Ectodermal cell (in vitro differentiated cells): ENCODE data around the gene EPB41L1.
"Not testable (repeated sequence)": the region's sequence is repeated elsewhere in the genome, so short reads cannot be mapped to it uniquely, and the experiment has no call there.

ENCODE experiments used
- H3K27ac ChIP-seq: 2 replicates; pipeline ENCODE4 v1.7.0; 2013; ENCODE audit warnings: mild to moderate bottlenecking, low read depth, low read length; ENCODE audit not compliant: insufficient read depth, poor library complexity, severe bottlenecking
- H3K27me3 ChIP-seq: 2 replicates; pipeline ENCODE4 v1.7.0; 2013; ENCODE audit warnings: mild to moderate bottlenecking, low read length; ENCODE audit not compliant: insufficient read depth, control insufficient read depth, poor library complexity, severe bottlenecking
- H3K36me3 ChIP-seq: one replicate; pipeline ENCODE4 v1.7.0; 2013; ENCODE audit warnings: low read length; ENCODE audit not compliant: control insufficient read depth, insufficient read depth
- H3K4me1 ChIP-seq: one replicate; pipeline ENCODE4 v1.7.0; 2013; ENCODE audit warnings: low read length; ENCODE audit not compliant: control insufficient read depth, insufficient read depth
- H3K4me3 ChIP-seq: 2 replicates; pipeline ENCODE4 v1.7.0; 2013; ENCODE audit warnings: low read depth, low read length, control low read depth; ENCODE audit not compliant: insufficient read depth
- H3K9me3 ChIP-seq: 2 replicates; pipeline ENCODE4 v1.7.0; 2013; ENCODE audit warnings: mild to moderate bottlenecking, low read length, moderate library complexity; ENCODE audit not compliant: control insufficient read depth
- WGBS, 2 experiments: methylation state at CpG; one replicate each; pipeline ENCODE4 v1.1.7; 2013; ENCODE audit warnings: missing lambda C conversion rate in 2 of 2; 5-methylcytosine and 5-hydroxymethylcytosine counted together

The EPB41L1 gene

GRCh38 chr20:36137313-36137712 is 17.2 kb upstream of the EPB41L1 start:
- not testable (repeated sequence) for H3K27ac ChIP-seq, H3K36me3 ChIP-seq, H3K4me1 ChIP-seq, H3K27me3 ChIP-seq, H3K4me3 ChIP-seq, H3K9me3 ChIP-seq
- 91 to 94% methylated on average over 11 of the region's 11 CpGs for WGBS, 2 experiments

- H3K36me3 ChIP-seq, result no peaks in the 10 kb centered on the region
- H3K4me1 ChIP-seq, result no peaks in the 10 kb centered on the region
- H3K27ac ChIP-seq, result no peak overlapping the region
- H3K9me3 ChIP-seq, result no peaks in the 10 kb centered on the region
- no peak overlapping the region for H3K4me3 ChIP-seq
- 77 to 81% methylated on average over 2 of the region's 2 CpGs for WGBS, 2 experiments
- no peaks in the 10 kb centered on the region for H3K27me3 ChIP-seq
Observed at GRCh38 chr20:36141310-36141709, 13.2 kb upstream of the EPB41L1 start.

DNA sequence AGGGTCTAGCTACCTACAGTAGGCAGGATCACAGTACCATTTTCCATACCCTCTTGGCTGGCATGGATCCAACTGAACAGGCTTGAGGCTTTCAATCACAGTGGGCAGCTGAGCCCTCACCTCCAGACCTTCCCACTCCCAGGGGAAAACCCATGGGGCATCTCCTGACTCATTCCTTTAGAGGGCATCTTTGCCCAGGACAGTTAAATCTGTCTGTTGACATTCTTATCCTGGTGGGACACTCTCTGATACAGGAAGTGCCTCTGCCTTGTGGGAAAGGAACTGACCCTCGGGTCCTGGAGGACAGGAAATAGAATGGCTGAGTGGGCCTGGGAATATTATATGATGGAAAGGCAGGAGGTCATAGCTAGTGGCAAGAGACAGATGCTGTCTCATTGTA is 10.2 kb upstream of the EPB41L1 start:
- 73 to 80% methylated on average over 1 of the region's 1 CpG for WGBS, 2 experiments
- Histone ChIP-seq H3K4me1 (no peaks in the 10 kb centered on the region), H3K27ac (no peak overlapping the region), H3K36me3 (no peaks in the 10 kb centered on the region), H3K9me3 (no peaks in the 10 kb centered on the region), H3K4me3 (no peak overlapping the region), H3K27me3 (no peaks in the 10 kb centered on the region)

DNA sequence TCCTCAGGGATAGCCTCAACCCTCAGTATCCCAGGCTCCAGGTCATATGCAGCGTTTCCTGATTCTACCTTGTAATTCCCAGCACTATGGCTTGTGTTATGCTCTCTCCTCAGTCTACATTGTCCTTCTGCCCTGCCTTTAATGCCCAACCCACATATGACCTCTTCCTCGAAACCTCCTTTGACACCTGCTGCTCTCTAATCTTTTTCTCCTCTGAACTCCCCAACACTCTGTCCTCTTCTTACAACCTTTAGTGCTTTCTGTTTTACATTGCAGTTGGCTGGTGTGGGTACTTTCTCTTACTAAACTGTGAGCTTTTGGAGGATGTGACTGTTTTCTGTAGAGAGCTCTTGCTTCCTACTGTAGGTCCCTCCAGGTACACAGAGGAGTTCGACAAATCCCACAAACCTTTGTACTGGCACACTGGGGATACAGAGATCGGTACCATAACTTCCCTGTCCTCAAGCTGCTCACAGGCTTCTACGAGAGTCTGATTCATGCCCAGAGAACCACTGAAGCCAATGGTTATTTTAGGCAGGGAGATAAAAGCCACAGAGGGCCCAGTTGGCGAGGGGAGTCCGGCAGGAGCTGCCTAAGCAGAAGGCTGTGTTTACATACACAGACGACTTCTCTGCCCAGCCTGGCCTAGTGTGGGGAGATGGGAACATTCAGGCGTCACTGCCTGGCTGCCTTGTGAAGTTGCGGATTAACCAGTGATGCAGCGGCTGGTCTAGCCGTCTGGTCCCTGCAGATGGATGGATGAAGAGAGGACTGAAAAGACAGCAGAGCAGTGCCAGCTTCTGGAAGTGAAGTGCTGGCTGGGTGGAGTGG is 8.4 kb upstream of the EPB41L1 start:
- H3K4me1 ChIP-seq, result no peaks in the 10 kb centered on the region
- no peak overlapping the region for H3K27ac ChIP-seq
- 87 to 88% methylated on average over 12 of the region's 12 CpGs for WGBS, 2 experiments
- H3K9me3 ChIP-seq, result no peaks in the 10 kb centered on the region
- H3K4me3 ChIP-seq, result no peak overlapping the region
- no peaks in the 10 kb centered on the region for H3K27me3 ChIP-seq
- H3K36me3 ChIP-seq, result no peaks in the 10 kb centered on the region

DNA sequence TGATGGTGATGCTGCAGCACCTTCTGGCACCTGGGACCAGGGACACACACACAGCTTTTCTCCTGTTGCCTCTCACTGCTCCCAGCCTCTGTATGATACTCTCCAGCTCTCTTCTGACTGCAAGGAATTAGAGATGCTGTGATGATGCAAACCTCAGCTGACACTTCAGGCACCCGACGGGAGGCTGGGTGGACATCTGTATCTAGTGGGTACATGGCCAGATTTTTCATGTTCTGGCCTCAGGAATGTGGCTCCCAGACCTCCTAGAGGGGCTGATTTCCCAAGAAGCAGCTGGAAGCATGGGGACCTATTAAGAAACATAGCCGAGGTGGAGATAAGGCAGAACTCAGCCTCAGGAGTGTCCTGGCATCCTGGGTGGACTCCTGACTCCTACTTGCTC is 6.8 kb upstream of the EPB41L1 start:
- WGBS, 2 experiments, result 90 to 94% methylated on average over 3 of the region's 3 CpGs
- no peak overlapping the region for H3K27ac ChIP-seq

GRCh38 chr20:36148439-36148838 is 6.1 kb upstream of the EPB41L1 start:
- no peaks in the 10 kb centered on the region for H3K36me3 ChIP-seq
- WGBS, 2 experiments, result 92 to 95% methylated on average over 2 of the region's 2 CpGs
- H3K4me3 ChIP-seq, result no peak overlapping the region

More for the DNA sequence above, 6.8 kb upstream of the EPB41L1 start:
- Histone ChIP-seq H3K4me3 (no peak overlapping the region), H3K27me3 (no peaks in the 10 kb centered on the region), H3K36me3 (no peaks in the 10 kb centered on the region), H3K9me3 (no peaks in the 10 kb centered on the region), H3K4me1 (no peaks in the 10 kb centered on the region)

GRCh38 chr20:36149012-36149411 is 5.5 kb upstream of the EPB41L1 start:
- Histone ChIP-seq H3K27ac (no peak overlapping the region), H3K27me3 (no peaks in the 10 kb centered on the region), H3K36me3 (no peaks in the 10 kb centered on the region), H3K9me3 (no peaks in the 10 kb centered on the region), H3K4me1 (peaks cover 5% of the 10 kb centered on the region), H3K4me3 (no peak overlapping the region)
- 97 to 99% methylated on average over 3 of the region's 3 CpGs for WGBS, 2 experiments

More at GRCh38 chr20:36148439-36148838, 6.1 kb upstream of the EPB41L1 start:
- Histone ChIP-seq H3K27ac (no peak overlapping the region), H3K9me3 (no peaks in the 10 kb centered on the region), H3K27me3 (no peaks in the 10 kb centered on the region), H3K4me1 (no peaks in the 10 kb centered on the region)

DNA sequence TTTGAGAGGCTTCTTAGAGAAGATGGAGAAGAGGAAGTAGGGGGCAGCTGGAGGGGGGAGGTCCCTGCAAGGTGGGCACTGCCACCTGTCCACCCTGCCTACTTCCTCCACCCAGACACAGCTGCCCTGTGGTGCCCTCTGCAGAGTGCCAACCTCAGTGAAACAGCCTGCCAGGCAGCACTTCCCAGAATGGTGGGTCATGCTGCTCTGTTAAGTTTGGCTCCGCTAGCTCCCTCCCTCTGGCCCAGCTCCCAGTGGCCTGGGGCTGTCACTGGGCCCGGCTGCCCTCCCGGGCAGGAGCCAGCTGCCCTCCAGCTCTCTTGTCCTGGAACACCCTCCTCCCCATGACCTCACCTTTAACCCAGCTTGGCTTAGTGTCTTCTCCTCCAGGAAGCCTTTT is 5.1 kb upstream of the EPB41L1 start:
- H3K4me3 ChIP-seq, result no peak overlapping the region
- 66% methylated on average over 3 of the region's 3 CpGs for WGBS, 2 experiments

DNA sequence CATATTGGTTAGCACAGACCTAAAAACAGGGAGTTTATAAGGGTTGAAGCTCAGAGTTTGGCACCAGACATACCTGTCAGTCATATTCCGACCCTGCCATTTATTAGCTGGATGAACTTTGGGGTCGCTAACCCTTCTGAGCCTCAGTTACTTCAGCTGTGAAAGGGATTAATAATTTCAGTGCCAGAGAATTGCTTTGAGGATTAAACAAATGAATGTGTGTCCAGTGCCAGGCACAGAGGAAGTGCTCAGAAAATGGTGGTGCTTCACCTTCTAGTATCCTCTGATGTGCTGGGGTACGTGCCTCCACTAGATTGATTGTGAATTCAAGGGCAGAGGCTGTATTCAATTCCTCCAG is 4.1 kb upstream of the EPB41L1 start:
- no peak overlapping the region for H3K27ac ChIP-seq
- H3K9me3 ChIP-seq, result no peaks in the 10 kb centered on the region
- H3K4me3 ChIP-seq, result no peak overlapping the region
- peaks cover 12% of the 10 kb centered on the region for H3K4me1 ChIP-seq
- H3K27me3 ChIP-seq, result peaks cover 3% of the 10 kb centered on the region
- WGBS, 2 experiments, result 93 to 94% methylated on average over 3 of the region's 3 CpGs
- H3K36me3 ChIP-seq, result no peaks in the 10 kb centered on the region

More for the DNA sequence above, 5.1 kb upstream of the EPB41L1 start:
- H3K36me3 ChIP-seq, result no peaks in the 10 kb centered on the region
- H3K9me3 ChIP-seq, result no peaks in the 10 kb centered on the region
- peaks cover 7% of the 10 kb centered on the region for H3K4me1 ChIP-seq
- no peak overlapping the region for H3K27ac ChIP-seq
- no peaks in the 10 kb centered on the region for H3K27me3 ChIP-seq

DNA sequence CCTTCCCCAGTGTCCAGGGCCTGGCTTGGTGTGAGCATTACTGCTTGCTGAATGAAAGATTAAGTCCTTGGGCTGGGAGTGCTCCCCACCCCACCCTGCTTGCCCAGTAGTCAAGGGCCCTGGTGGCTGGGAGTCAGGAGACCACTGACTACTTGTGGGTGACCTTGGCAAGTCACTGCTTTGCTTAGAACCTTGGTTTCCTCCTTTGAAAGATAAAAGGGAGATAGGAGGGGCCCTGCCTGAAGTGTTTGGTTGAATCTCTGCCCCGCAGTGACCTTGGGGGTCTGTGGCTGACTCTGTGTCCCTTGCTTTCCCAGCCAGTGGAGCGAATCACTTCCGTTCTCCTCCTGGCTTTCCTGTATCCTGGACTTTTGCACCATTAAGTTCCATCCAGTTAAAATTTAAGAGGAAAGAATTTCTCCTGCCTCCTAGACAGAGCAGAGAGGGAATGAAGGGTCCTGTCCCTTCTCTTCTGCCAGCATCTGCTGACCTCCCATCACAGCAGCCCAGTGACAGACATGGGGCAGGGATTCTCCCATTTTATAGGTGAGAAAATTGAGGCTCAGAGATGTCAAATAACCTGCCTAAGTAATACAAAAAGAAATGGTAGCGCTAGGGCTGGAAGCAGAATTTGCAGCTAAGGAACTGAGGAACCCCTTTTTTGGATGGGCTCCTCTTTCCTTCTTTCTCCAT is 3.5 kb upstream of the EPB41L1 start:
- WGBS, 2 experiments, result 86 to 91% methylated on average over 4 of the region's 4 CpGs
- no peak overlapping the region for H3K27ac ChIP-seq
- peaks cover 14% of the 10 kb centered on the region for H3K4me1 ChIP-seq

More for the DNA sequence above, 3.5 kb upstream of the EPB41L1 start:
- no peaks in the 10 kb centered on the region for H3K9me3 ChIP-seq
- peaks cover 5% of the 10 kb centered on the region for H3K27me3 ChIP-seq
- H3K4me3 ChIP-seq, result no peak overlapping the region
- H3K36me3 ChIP-seq, result no peaks in the 10 kb centered on the region
